HG03175 (cell line): ENCODE data around the gene SCP2.
A peak's percentile ranks its signal among the peaks of the same experiment; 100 is the strongest.

Experiments
- ATAC-seq: cut with Tn5 transposase; IDR thresholded peaks from one replicate; pipeline ENCODE4 v1.9.1; 2021; ENCODE audit warnings: mild to moderate bottlenecking, moderate library complexity; ENCODE audit not compliant: unreplicated experiment

SCP2 gene, protein sequence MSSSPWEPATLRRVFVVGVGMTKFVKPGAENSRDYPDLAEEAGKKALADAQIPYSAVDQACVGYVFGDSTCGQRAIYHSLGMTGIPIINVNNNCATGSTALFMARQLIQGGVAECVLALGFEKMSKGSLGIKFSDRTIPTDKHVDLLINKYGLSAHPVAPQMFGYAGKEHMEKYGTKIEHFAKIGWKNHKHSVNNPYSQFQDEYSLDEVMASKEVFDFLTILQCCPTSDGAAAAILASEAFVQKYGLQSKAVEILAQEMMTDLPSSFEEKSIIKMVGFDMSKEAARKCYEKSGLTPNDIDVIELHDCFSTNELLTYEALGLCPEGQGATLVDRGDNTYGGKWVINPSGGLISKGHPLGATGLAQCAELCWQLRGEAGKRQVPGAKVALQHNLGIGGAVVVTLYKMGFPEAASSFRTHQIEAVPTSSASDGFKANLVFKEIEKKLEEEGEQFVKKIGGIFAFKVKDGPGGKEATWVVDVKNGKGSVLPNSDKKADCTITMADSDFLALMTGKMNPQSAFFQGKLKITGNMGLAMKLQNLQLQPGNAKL

DNA sequence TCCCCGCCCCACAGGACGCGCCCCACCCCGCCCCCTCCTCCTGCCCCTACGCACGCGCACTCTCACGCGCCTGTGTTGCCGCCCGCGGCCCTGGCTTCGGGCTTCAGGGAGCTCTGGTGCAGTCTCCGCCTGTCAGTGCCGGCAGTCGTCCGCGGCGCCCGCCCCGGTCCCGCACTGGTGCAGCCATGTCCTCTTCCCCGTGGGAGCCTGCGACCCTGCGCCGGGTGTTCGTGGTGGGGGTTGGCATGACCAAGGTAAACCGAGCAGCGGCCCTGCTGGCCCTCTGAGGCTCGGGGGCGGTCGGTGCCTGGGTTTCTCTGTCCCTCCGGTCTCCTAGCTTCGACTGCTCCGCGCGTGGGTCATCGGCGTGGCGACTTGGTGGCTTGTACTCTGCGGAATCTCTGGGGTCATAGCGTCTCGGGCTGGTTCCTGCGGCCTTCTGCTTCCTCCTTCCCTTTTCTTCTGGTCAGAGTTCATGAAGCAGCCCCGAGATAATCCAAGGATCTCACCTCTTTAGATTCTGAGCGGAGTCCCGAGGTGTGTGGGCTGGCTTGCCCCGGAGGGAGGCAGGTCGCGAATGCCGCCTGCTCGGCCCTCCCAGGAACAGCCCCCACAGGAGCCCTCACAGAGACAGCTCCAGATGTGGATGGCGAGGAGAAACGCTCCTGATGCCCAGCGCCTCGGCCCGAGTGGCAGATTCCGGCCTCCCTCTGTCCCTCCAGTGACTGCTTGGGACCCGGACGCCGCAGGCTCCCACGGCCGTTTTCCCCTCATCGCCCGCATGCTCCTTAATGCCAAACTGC is at the start of gene SCP2:
Gene SCP2, plus strand, starts transcription at position 65 of the 803 bp plus-strand sequence. Its CDS starts 121 bp downstream, at position 186.
- ATAC-seq = peak; percentile 76

DNA sequence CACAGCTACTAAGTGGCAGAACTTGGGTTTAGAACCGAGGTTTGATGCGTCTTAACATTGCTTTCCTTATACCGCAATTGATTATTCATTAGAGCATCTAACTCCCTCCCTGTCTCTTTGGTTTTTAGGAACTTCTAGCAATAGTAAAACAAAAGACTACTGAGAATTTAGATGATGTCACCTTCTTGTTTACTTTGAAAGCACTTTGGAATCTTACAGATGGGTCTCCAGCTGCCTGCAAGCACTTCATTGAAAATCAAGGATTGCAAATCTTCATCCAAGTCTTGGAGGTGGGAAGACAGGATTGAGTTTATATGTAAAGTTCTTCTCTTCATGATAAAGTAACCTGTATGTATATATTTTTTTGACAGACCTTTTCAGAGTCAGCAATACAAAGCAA is 49.5 kb upstream of the SCP2 start:
- ATAC-seq = no peak

DNA sequence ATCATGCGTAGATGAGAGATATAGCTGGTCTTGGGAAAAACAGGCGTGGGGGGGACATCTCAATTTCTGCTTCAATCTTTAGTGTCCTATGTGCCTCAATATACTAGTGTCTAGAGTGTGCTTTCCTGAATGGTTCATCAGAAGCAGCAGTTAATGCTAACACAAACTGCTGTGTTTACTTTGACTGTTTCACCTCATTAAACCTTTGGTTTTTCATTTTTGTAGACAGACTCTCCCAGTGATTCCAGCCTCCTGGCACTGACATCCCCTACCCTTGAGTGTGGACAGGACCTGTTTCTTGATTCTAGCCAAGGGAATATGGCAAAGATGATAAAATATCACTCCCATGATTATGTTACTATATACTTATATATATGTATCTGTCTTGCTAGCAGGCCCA is 46.9 kb upstream of the SCP2 start:
- ATAC-seq = no peak

DNA sequence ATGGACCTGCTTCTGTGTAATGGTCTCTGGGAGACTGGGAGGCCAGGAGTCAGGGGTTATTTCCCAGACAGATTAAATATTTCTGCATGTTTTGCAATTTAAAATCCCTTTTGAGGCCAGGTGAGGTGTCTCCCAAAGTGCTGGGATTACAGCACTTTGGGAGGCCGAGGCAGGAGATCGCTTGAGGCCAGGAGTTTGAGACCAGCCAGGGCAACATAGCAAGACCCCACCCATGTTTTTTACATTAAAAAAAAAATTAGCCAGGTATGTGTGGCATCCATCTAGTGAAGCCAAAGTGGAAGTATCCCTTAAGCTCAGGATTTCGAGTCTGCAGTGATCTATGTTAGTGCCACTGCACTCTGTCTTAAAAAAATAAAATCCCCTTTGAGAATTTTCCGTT is 39.6 kb upstream of the SCP2 start:
- no peak for ATAC-seq

DNA sequence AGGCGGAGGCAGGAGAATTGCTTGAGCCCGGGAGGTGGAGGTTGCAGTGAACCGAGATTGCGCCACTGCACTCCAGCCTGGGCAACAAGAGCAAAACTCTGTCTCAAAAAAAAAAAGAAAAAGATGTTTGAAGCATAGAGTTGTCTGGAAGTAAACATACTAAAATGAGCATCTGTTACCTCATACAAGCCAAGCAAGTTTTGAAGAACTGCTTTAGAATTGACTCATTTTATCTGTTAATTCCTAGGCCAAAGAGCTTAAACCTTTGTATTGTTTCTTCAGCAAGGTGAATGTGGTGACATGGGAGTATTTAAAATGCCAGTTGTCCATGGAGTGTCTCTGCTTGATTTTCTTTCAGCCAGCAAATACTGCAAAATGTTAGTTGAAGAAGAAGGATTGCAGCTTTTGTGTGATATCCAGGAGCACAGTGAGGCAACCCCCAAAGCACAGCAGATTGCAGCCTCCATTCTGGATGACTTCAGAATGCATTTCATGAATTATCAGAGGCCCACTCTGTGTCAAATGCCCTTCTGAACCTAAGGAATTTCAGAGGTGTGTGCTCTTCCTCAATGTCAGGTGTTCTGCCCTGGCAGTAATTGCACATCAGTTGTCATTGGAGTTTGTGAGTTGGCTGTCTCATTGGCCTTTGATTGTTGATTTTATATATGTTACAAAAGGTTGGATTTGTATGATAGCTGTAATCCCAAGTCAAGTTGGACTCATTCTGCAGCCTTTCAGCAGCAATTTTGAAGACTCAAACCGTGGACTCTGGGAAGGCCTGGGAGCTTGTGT is 34.5 kb upstream of the SCP2 start:
- no peak for ATAC-seq

DNA sequence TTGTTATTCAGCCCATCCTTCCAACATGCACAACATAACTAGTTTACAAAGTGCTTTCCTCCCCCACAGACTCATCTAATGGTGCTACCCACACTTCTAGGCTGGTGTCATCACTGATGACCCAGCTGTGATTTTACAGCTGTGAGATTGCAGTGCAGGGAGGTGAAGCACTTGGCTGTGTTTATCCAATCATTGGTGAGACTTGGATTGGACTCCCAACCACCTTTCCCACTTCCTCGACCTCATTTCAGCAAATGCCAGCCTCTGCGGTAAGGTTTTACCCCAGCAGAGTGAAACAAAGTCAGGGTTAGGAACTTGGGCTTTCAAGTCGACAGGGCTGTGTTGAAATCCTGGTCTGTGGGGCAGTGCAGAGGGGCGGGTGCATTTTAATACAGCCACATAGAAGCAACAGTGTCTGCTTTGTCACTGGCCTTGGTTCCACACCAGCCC is 27.6 kb upstream of the SCP2 start:
- ATAC-seq = no peak

DNA sequence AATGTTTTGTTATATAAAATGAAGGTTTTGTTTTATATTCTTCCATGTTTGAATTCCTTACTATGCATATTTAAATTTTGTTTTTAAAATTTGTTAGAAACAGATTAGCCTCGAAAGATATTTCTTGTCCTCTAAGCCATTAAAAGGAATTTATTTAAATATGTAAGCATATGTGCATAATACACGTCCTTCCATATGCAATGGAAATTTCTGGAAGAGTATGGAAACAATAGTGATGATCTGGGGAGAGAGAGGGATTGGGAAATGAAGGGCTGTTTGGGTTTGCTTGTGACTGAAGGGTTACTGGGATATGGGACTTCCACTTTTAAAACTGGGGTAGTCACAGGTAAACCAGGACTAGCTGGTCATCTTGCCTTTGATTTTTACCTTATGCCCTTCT is 26.7 kb upstream of the SCP2 start:
- no peak for ATAC-seq

DNA sequence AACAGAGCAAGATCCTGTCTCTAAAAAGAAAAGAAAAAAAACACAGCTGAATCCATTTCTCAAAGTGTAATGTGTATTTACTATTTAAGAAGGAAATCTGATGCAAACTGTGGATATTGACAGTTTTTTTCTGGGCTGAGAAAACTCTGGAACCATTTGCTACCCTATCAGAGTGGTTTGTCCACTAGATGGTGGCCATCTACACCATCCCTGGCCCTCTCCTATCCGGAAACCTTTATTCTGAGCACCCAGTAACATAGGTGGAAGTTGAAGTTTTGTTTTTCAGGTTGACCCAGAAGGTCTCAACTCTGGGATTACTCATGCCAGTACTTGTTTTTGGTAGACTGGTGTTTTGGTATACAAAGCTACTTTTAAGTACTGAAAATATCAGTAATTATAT is 25.7 kb upstream of the SCP2 start:
- no peak for ATAC-seq

DNA sequence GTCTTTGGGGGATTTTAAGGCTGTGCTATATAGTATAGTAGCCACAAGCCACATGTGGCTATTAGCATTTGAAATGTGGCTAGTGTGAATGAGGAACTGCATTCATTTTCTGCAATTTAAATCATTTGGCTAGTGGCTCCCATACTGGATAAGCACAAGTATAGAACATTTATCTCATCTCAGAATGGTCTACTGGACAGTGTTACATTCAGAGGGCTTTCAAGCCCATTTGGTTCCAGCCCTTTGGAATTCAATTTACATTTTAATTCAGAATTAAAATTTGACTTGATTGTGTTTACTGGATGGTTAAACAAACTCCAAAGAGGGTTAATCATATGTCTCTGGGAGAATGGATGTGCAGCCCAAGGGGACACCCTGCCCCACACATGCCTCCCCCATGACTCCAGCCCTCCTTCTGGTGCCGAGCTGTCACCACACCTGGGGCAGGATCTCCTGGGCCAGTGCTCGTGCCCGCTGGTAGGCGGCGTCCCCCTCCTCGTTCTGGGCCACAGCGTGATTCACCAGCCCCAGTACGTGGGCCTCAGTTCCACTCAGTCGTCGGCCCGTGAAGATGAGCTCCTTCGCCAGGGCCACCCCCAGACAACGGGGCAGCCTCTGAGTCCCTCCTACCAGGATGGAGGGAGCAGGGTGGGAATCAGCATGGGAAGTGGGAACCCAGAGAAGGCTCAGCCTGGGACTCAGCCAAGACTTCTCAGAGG is 22.7 kb upstream of the SCP2 start:
- ATAC-seq = no peak

DNA sequence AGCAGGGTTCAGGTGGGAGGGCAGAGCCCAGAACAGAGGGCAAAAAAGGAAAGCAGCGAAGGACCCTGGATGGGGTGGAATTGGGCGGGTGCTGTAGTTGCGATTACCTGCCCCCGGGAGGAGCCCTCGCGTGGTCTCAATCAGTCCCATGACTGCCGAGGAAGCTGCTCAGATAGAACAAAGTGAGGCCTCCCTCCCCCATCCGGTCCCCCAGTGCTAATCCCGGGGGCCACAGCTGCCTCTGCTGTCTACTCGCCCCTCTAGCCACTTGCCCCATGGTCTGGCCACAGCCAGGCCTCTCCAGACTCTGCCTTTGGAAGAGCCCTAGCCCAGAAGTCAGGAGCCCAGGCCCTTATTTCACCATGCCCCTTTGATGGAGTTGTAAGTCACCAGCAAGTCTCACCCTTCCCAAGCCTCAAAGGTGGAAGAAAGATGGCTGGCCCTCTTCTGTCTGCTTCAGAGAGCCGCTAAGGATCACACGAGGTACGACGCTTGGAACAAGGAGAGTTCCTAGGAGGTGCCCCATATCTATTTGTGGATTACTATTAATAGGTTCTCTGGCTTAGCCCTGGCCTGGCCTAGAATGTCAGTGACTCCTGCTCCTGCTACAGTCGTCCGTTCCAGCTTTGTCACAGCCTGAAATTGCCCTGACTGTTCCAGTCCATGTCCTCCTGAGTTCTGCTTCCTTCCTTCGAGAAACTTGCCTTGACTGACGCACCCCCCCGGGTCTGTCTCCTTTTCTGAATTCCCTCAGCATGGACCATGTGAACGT is 22.0 kb upstream of the SCP2 start:
- ATAC-seq = no peak

DNA sequence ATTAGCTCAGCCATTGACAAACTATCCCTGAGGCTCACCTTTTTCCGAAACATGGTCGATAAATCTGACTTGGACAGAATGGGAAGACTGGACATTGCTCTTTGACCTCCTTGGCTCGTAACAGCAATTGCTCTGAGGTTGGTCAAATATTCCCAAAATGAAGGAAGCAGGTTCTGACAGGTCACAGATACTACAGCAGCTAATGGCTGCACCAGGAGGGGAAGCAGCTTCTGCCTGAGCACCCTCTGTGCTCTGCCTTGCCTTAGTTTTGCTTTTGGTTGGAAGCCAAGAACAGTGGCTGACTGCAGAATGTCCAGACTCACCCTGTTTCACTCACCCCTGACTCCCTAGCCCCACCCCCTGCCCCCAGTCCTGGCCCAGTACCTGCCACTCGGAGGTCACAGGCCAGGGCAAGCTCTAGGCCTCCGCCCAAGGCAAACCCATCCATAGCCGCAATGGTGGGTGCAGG is 20.9 kb upstream of the SCP2 start:
- ATAC-seq = no peak

DNA sequence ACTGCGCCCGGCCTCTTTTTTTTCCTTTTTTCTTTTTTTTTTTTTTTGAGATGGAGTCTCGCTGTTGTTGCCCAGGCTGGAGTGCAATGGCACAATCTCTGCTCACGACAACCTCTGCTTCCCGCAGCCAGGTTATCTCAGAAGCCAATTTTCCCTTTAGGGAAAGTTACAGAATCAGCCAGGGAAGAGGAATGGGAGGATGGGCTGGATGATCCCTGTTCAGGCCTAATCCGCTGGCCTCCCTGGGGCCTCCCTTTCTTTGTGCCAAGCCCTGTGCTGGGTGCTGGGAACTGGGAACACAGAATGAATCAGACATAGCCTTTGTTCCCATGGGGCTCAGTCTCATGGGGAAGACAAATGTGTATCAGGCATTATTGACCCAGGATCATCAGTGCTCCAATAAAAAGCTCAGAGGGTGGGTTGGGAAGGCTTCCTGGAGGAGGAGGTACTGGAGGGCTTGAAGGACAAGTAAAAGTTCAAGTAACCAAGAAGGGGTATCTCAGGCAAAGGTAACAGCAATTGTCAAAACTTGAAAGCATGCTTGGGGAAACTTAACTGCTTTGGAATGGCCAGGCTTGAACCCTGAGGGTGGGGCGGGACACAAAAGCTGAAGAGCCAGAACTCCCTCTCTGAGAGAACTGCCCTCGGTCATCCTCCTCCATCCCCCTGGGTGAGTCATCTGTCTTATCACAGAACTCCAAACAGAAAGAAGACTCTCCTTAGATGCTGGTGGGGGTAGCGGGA is 19.8 kb upstream of the SCP2 start:
- ATAC-seq = no peak

DNA sequence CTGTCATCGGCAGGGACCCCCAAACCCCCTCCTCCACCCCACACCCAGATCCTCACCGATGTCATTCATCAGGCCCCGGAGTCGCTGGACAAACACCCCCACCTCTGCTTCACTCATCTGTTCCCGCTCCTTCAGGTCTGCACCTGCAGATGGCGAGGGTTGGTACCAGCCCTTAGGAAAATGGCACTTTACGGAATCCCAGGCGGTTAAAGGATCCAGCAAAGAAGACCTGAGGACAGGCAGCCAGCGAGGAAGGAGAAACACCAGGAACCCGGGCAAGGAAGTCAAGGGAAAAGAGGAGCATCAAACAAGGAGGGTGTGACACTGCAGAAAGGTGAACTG is 19.3 kb upstream of the SCP2 start:
- ATAC-seq = no peak

DNA sequence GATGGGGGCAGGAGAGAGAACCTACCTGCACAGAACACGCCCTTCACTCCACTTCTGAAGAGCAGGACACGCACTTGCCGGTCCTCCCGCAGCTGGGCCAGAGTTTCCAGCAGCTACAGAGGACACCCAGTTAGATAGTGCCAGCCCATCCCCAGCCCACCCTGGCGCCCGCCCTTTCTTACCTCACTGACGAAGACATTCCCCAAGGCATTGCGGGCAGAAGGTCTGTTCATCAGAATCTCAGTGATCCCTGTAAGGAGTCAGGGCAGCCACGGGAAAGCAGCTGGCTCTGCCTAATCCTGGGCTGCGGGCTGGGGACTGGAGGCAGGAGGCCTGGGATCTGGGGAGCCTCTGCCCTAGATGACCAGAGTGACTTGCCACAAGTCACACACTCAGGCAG is 15.5 kb upstream of the SCP2 start:
- no peak for ATAC-seq

DNA sequence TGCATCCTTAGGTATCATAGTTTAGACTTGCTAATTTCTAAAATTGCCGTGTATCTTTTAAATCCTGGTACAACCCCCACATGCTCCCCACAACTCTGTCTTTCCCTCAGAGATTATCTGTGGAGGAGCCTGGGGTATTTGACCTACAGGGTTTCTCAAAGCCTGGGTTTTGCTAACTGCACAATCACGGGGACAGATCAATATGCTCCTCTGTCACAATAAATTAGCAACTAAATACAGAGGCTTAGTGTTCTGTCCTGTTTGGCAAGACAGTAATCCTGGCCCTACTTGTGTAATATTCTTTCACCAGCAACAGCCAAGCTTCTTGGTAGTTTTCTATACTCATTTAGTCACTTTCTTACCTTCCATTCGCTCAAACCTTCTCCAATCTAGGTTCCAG is 14.1 kb upstream of the SCP2 start:
- no peak for ATAC-seq

DNA sequence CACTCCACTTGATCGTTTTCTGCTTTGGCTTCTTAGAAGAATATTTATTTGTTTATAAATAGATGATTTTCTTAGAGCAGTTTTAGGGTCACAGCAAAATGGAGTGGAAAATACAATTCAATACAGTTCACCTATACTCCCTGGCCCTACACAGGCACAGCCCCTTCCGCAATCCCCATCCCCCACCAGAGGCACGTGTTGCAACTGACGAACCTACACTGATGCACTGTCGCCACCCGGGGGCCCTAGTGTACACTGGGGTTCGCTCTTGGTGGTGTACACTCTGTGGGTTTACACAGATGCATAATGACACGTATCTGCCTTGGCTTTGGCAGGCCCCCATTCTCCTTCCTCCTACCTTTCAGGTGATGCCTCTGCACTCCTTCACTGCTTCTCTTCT is 13.5 kb upstream of the SCP2 start:
- no peak for ATAC-seq

DNA sequence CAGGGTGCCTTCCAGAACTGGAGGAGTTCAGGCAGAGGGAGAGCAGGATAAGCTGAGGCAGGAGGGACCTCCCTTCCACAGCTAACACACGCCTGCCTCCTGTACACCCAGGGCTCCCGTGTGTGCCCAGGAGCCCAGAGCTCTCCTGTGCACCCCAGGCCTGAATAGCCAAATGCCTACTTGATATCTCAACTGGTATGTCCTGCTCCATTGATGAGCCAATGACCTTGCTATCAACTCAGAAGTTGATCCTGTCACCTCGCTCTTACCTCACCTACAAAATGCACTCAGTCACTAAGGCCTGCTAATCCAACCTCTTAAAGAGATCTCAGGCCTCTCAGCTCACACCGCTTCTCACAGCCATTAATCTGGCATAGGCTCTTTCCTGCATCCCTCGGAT is 12.6 kb upstream of the SCP2 start:
- no peak for ATAC-seq

DNA sequence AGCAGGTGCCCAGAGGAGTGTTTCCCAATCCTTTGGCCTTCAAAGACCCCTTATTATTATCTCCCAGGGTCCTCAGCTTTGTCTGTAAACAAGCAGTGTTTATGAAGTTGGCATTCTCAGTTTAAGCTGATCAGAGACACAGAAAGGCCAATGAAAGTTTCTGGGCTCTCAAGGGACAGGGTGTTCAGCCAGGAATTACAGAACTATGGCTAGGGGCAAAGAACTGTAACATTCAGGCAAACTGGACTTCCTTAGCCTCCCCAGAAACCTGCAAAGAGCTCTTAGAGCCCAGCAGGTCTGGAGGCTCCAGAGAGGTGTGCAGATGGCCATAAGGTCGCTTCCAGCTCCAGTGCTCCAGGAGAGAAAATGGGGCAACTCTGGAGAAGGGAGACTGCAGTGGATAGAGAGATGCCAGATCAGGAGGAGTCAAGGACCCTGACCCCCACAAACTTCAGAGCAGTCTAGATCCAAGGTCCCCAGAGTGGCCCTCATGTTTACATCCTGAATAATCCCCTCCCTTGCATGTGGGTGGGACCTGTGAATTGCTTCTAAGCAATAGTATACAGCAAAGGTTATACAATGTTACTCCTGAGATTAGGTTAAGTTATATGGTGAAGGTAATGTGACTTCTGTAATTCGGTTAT is 11.7 kb upstream of the SCP2 start:
- ATAC-seq = no peak

DNA sequence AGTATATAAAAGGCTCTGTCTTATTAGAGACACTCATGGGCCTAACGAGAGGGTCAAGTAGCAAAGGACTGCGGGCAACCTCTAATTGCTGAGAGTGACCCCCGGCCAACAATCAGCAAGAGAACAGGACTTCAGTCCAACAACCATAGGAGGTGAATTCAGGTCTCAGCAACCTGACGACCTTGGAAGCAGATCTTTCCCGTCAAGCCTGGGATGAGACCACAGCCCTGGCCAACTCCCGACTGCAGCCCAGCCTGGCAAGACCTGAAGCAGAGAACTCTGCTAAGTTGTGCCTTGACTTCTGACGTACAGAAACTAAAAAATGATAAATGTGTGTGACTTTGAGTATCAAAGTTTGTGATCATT is 11.2 kb upstream of the SCP2 start:
- no peak for ATAC-seq
